Measurements from ENCODE around the gene NRCAM. TPM values are rescaled to one million over a fixed set of nuclear protein-coding genes. Genes with fewer than 3 reads are reported as not detected.

NRCAM gene
- total RNA-seq, 1 experiment from 2014 or later = 45.7 TPM

DNA sequence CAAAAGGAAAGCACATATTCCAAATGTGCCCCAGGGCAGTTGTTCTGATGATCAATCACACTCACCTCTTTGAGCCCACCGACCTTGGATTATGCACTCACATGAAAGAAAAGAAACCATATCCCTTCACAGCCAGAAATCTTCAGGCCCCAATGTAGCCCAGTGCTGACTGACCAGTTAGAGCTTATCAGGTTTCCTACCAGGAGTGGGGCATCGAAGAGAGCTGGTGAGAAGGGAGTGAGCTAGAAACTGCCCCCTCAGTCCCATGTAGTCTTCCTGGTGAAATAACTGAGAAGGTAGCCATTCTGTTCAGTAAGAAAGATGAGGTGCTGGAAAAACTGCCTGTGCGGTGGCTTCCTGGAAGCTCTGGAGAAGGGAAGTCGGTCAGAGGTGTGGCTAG is 32.2 kb downstream of the NRCAM start:
- DNase-seq (ENCODE audit: low spot score) = no peak
- H3K27me3 ChIP-seq (replicated peaks; ENCODE audit: insufficient read depth, low read depth, low read length, poor library complexity) = no peaks in the 10 kb centered on the region
- no peak for TF ChIP-seq EZH2 (IDR thresholded peaks at IDR 0.05; ENCODE audit: borderline replicate concordance, low read depth, low read length, poor library complexity, severe bottlenecking)
- TF ChIP-seq, protein P1, sequence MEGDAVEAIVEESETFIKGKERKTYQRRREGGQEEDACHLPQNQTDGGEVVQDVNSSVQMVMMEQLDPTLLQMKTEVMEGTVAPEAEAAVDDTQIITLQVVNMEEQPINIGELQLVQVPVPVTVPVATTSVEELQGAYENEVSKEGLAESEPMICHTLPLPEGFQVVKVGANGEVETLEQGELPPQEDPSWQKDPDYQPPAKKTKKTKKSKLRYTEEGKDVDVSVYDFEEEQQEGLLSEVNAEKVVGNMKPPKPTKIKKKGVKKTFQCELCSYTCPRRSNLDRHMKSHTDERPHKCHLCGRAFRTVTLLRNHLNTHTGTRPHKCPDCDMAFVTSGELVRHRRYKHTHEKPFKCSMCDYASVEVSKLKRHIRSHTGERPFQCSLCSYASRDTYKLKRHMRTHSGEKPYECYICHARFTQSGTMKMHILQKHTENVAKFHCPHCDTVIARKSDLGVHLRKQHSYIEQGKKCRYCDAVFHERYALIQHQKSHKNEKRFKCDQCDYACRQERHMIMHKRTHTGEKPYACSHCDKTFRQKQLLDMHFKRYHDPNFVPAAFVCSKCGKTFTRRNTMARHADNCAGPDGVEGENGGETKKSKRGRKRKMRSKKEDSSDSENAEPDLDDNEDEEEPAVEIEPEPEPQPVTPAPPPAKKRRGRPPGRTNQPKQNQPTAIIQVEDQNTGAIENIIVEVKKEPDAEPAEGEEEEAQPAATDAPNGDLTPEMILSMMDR (conservative IDR thresholded peaks at IDR 0.05; ENCODE audit: low read depth, low read length) = no peak
- no peak overlapping the region for H3K27ac ChIP-seq (ENCODE audit: low read depth, low read length, poor library complexity, severe bottlenecking)
- intact Hi-C loops (cut with micrococcal nuclease; ENCODE audit: unreplicated experiment) = no loop called here
- no peaks in the 10 kb centered on the region for H3K9me3 ChIP-seq (ENCODE audit: low read depth, low read length, poor library complexity, severe bottlenecking)
- BruUV-seq (replicated peaks) = no TSS peak
- H3K36me3 ChIP-seq (ENCODE audit: insufficient read depth, low read length, poor library complexity, severe bottlenecking) = no peaks in the 10 kb centered on the region
- POLR2A ChIA-PET (ENCODE audit: low non-redundant PET) = no interaction called here
- no peak overlapping the region for H3K4me3 ChIP-seq (ENCODE audit: low read depth, low read length, poor library complexity, severe bottlenecking)
- CTCF ChIA-PET = no interaction called here
- peaks cover 54% of the 10 kb centered on the region for H3K4me1 ChIP-seq (ENCODE audit: insufficient read depth, low read length, poor library complexity, severe bottlenecking)

DNA sequence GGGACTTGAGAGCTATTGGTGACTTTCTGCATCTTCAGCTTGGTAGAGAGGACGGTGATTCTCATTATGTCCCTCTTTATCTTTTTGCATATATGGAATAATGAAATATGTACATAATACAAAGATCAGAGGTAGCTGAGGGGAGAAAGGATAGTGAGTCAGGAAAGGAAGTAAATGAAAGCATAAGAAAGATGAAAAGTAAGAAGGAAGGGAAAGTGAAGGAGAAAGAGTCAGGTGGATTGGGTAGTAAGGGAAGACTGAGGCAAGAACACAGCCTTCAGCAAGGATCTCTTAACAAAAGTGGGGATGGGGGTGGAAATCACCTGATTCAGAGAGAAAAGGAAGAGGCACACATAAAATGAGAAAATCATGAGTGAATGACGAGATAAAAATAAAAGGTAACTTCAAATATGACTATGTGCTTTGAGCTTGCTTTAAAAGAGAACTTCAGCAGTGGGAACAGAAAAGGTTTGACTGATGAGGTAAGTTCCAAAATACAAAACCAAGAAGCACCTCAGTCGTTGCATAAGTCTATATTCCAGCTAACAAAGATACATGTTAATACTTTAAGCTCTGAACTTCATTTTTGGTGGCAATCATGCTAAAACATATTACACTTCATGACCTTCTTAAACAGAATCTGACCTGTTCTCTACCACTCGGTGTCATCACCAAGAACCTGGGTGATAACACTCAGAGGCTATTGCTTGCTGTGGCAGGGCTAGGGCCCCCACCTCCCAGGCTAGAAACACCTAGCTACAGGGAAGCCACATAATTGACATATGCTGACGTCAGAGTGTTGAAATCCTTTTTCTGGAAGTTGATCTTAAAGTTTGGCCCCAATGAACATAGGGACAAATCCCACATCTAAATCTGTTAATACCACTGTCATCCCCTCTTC is 32.9 kb downstream of the NRCAM start:
- CTCF ChIA-PET = no interaction called here

DNA sequence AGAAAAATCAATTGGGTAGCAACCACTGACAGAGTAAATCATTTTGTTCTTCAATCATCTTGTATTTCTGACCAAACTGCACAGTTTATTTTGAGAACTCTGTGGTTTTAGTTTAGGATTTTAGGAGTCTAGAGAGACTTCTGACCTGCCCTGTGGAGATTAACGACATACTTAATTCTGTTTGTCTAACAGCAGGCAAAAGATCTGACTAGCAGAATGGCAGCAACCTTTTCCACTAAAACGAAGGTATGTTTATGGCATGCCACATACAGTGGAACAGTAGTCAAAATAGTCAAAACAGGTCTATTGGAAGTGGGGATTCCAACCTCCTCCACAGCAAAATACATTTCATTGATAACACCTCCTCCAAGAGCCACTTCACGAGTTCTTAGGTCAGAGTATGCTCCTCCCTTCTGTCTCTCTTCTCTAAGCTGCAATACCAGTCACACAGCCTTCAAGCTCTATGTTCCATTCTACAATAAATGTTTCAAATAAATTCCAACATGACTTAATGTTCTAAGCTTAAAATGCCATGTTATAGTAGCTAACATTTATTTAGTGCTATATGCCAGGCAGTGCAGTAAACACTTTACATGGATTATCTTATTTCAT is 34.4 kb downstream of the NRCAM start:
- Histone ChIP-seq H3K36me3 (ENCODE audit: insufficient read depth, low read length, poor library complexity, severe bottlenecking) (no peaks in the 10 kb centered on the region), H3K9me3 (ENCODE audit: low read depth, low read length, poor library complexity, severe bottlenecking) (no peaks in the 10 kb centered on the region), H3K4me3 (ENCODE audit: low read depth, low read length, poor library complexity, severe bottlenecking) (no peak overlapping the region), H3K27ac (ENCODE audit: low read depth, low read length, poor library complexity, severe bottlenecking) (peak overlapping the region; percentile 94), H3K27me3 (replicated peaks; ENCODE audit: insufficient read depth, low read depth, low read length, poor library complexity) (no peaks in the 10 kb centered on the region), H3K4me1 (ENCODE audit: insufficient read depth, low read length, poor library complexity, severe bottlenecking) (peaks cover 76% of the 10 kb centered on the region)
- POLR2A ChIA-PET (ENCODE audit: low non-redundant PET) = no interaction called here
- TF ChIP-seq, protein P1 (conservative IDR thresholded peaks at IDR 0.05; ENCODE audit: low read depth, low read length) = no peak
- TF ChIP-seq EZH2 (IDR thresholded peaks at IDR 0.05; ENCODE audit: borderline replicate concordance, low read depth, low read length, poor library complexity, severe bottlenecking) = no peak
- intact Hi-C loops (cut with micrococcal nuclease; ENCODE audit: unreplicated experiment) = loop anchor here (2.0 kb wide), 1 partner anchor 127 kb away; no protein-coding TSS in a partner anchor
- CTCF ChIA-PET = no interaction called here
- BruUV-seq (replicated peaks) = no TSS peak
- no peak for DNase-seq (ENCODE audit: low spot score)

More for the DNA sequence above, 32.9 kb downstream of the NRCAM start:
- Histone ChIP-seq H3K4me3 (ENCODE audit: low read depth, low read length, poor library complexity, severe bottlenecking) (no peak overlapping the region), H3K27me3 (replicated peaks; ENCODE audit: insufficient read depth, low read depth, low read length, poor library complexity) (no peaks in the 10 kb centered on the region), H3K27ac (ENCODE audit: low read depth, low read length, poor library complexity, severe bottlenecking) (peak overlapping the region; percentile 94), H3K4me1 (ENCODE audit: insufficient read depth, low read length, poor library complexity, severe bottlenecking) (peaks cover 61% of the 10 kb centered on the region), H3K36me3 (ENCODE audit: insufficient read depth, low read length, poor library complexity, severe bottlenecking) (no peaks in the 10 kb centered on the region), H3K9me3 (ENCODE audit: low read depth, low read length, poor library complexity, severe bottlenecking) (no peaks in the 10 kb centered on the region)
- no peak for DNase-seq (ENCODE audit: low spot score)
- TF ChIP-seq, protein P1 (conservative IDR thresholded peaks at IDR 0.05; ENCODE audit: low read depth, low read length) = no peak
- no peak for TF ChIP-seq EZH2 (IDR thresholded peaks at IDR 0.05; ENCODE audit: borderline replicate concordance, low read depth, low read length, poor library complexity, severe bottlenecking)
- intact Hi-C loops (cut with micrococcal nuclease; ENCODE audit: unreplicated experiment) = no loop called here
- no TSS peak for BruUV-seq (replicated peaks)
- POLR2A ChIA-PET (ENCODE audit: low non-redundant PET) = no interaction called here

Data from A673 (cell line).